ENCODE results near the gene TTC7B.

TTC7B gene

DNA sequence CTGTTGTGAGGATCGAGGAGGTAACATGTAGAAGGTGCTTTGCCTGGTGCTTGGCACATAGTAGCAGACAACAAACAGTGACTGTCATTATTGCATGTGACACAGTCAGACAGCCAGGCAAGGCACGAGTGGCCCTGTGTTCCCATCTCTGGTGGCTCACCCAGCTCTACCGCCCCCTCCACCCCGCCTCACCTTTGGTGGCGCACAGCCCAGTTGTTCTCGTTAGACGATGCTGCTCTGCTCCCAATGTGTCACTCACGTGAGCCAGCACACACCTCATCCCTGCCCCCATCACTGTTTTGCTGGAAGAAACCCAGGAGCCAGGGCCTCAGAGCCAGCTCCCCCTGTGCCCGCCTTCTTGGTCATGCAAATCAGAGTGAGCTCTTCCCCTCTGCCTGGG lies 306.1 kb downstream of the TTC7B start:
- FAIRE-seq = no peak
- no peak for DNase-seq (ENCODE audit: insufficient read length, low spot score)
- no peak for TF ChIP-seq POLR2A (IDR thresholded peaks at IDR 0.05; ENCODE audit: low read depth, low read length)

DNA sequence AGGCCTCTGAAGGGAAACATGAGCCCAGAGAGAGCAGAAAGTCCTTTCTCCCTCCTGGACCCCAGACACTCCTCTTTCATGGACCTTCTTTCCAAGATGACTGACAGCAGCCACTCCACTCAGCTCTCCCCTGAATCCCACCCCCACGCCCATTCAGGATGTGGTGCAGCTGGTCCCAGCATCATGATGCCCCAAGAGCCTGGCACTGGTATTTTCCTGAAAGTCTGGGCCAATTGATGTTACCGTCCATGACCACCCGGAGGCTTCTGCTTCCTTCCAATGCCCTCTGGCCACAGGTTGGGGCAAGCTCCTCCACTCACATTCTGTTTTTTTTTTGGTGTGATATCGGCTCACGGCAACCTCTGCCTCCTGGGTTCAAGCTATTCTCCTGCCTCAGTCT lies 306.8 kb downstream of the TTC7B start:
- FAIRE-seq (no peak), DNase-seq (ENCODE audit: insufficient read length, low spot score) (no peak)
- TF ChIP-seq POLR2A (IDR thresholded peaks at IDR 0.05; ENCODE audit: low read depth, low read length) = no peak

GRCh38 chr14:90508536-90509254 lies 307.5 kb downstream of the TTC7B start:
- TF ChIP-seq POLR2A (IDR thresholded peaks at IDR 0.05; ENCODE audit: low read depth, low read length) = no peak
- FAIRE-seq (no peak), DNase-seq (ENCODE audit: insufficient read length, low spot score) (no peak)

DNA sequence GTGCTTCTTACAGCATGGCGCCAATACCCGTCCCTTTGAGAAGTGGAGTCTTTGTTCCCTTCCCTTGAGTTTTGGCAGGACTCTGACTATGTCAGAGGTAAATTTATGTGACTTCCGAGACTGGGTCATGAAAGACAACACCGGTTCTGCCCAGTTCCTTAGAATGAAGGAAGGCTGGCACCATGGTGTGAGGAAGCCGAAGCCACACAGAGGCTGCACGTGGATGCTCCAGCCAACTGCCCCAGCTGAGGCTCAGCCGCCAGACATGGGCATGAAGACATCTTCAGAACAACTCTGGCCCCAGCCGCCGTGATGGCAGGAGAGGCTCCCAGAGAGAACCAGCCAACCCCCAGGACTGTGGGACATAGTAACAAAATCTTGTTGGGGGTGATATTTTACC lies 308.2 kb downstream of the TTC7B start:
- DNase-seq (ENCODE audit: insufficient read length, low spot score) (no peak), FAIRE-seq (no peak)
- TF ChIP-seq POLR2A (IDR thresholded peaks at IDR 0.05; ENCODE audit: low read depth, low read length) = no peak

DNA sequence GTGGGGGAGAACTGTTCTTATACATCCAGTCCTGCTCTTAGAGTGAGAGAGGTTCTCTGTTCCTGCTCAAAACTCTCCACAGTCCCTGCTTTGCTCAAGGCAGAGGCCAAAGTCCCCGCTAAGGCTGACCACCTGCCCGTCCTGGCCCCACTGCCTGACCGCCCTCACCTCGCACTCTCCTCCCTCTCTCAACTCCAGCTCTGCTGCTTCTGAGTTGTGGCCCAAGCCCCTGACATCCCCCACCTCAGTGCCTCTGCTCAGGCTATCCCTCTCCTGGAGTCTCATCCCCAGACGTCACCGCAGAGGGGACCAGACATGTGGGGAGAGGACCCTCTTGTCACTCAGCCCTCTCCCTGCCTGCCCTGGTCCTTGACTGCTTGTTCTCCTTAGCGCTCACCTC lies 308.8 kb downstream of the TTC7B start:
- TF ChIP-seq POLR2A (IDR thresholded peaks at IDR 0.05; ENCODE audit: low read depth, low read length) = no peak
- no peak for FAIRE-seq
- DNase-seq (ENCODE audit: insufficient read length, low spot score) = no peak

DNA sequence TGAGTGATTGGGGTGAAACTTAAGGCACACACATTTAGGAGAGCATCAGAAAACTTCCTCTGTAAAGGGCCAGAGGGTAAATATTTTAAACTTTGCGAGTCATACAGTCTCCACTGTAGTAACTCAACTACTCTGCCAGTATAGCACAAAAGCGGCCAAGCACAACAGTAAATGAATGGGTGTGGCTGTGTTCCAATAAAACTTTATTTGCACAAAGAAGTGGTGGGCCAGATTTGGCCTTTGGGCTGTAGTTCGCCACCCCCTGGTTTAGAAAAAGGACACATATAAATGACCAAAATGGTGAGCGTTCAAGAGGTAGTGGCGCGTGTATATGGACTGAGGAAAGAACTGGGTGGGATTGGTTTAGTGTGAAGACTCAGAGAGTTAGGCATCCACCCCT lies 309.5 kb downstream of the TTC7B start:
- FAIRE-seq = no peak
- TF ChIP-seq POLR2A (IDR thresholded peaks at IDR 0.05; ENCODE audit: low read depth, low read length) = no peak
- no peak for DNase-seq (ENCODE audit: insufficient read length, low spot score)

- no peak for DNase-seq (ENCODE audit: insufficient read length, low spot score)
- FAIRE-seq = no peak
- no peak for TF ChIP-seq POLR2A (IDR thresholded peaks at IDR 0.05; ENCODE audit: low read depth, low read length)
Observed at GRCh38 chr14:90505531-90505930, 310.7 kb downstream of the TTC7B start.

- TF ChIP-seq POLR2A (IDR thresholded peaks at IDR 0.05; ENCODE audit: low read depth, low read length) = no peak
Observed at GRCh38 chr14:90504643-90505042, 311.6 kb downstream of the TTC7B start.

DNA sequence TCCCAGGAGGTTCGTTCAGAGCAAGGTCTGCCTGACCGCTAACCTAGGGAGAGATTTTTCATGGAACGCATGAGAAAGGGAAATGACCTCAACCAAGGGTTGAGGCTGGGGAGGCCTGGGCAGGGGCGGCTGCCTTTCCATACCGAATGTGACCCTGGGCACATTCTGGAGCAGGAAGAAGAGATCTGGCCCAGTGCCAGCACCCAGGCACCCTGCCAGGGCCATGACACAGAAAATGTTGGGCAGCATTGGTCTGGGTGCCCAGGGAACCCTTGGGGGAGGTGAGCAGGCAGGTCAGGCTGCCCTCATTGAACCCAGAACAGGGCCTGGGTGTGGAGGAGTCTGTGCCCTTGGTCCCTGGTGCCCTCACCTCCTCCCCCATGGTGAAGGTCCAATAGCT lies 312.6 kb downstream of the TTC7B start:
- TF ChIP-seq POLR2A (IDR thresholded peaks at IDR 0.05; ENCODE audit: low read depth, low read length) = no peak
- no peak for DNase-seq (ENCODE audit: insufficient read length, low spot score)
- FAIRE-seq = no peak

More at GRCh38 chr14:90504643-90505042, 311.6 kb downstream of the TTC7B start:
- DNase-seq (ENCODE audit: insufficient read length, low spot score) (no peak), FAIRE-seq (no peak)

- no peak for DNase-seq (ENCODE audit: insufficient read length, low spot score)
- TF ChIP-seq POLR2A (IDR thresholded peaks at IDR 0.05; ENCODE audit: low read depth, low read length) = no peak
- no peak for FAIRE-seq
Observed at GRCh38 chr14:90502760-90503159, 313.5 kb downstream of the TTC7B start.

DNA sequence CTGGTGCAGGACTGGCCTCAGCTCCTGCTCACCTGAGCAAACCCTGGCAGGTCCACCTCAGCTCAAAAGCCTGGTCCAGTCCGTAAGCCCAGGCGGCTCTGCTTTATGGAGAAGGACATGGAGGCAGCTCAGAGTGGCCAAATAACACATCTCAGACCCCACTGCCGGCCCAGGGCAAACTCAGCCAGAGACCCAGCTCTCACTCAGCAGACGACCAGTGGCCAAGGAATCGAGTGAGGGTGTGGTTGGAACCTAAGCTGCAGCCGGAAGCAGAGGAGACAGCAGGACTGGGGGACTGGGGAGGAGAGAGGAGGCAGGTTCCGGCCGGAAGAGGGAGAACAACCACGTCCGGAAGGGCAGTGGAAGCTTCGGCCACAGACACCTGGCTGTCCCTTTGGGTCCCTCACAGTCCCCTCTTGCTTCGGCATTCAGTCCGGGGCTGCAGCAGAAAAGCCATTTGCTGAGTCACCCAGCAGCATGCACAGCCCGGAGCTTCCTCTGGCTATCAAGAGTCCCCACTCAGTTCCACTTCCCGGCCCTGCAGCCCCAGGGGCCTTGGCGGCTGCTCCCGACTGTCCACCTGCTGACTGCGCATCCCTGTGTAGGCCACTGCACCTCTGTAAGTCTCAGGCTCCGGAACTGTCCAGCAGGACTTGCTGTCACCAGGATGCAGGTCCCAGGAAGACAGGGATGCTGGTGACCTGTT lies 315.4 kb downstream of the TTC7B start:
- no peak for TF ChIP-seq POLR2A (IDR thresholded peaks at IDR 0.05; ENCODE audit: low read depth, low read length)
- no peak for FAIRE-seq
- no peak for DNase-seq (ENCODE audit: insufficient read length, low spot score)

GRCh38 chr14:90499908-90500664 lies 316.1 kb downstream of the TTC7B start:
- FAIRE-seq = no peak
- no peak for TF ChIP-seq POLR2A (IDR thresholded peaks at IDR 0.05; ENCODE audit: low read depth, low read length)
- DNase-seq (ENCODE audit: insufficient read length, low spot score) = no peak

- no peak for DNase-seq (ENCODE audit: insufficient read length, low spot score)
- FAIRE-seq = no peak
- TF ChIP-seq POLR2A (IDR thresholded peaks at IDR 0.05; ENCODE audit: low read depth, low read length) = no peak
Observed at GRCh38 chr14:90499121-90499520, 317.1 kb downstream of the TTC7B start.

DNA sequence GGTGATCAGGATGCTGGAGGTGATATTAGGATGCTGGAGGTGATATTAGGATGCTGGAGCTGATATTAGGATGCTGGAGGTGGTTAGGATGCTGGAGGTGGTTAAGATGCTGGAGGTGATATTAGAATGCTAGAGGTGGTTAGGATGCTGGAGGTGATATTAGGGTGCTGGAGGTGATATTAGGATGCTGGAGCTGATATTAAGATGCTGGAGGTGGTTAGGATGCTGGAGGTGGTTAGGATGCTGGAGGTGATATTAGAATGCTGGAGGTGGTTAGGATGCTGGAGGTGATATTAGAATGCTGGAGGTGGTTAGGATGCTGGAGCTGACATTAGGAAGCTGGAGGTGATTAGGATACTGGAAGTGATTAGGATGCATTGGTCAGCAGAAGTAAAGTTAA lies 318.0 kb downstream of the TTC7B start:
- DNase-seq (ENCODE audit: insufficient read length, low spot score) (no peak), FAIRE-seq (no peak)
- no peak for TF ChIP-seq POLR2A (IDR thresholded peaks at IDR 0.05; ENCODE audit: low read depth, low read length)

Measured in H54 (cell line).